AG04449 (cell line): ENCODE measurements around the gene C11orf91.
A peak's percentile ranks its signal among the peaks of the same experiment; 100 is the strongest.
"Not testable (repeated sequence)": the region's sequence is repeated elsewhere in the genome, so short reads cannot be mapped to it uniquely, and the experiment has no call there.

ENCODE experiments used
- CTCF ChIA-PET: fragments of 350-600 bp; formaldehyde crosslinking; extraction: SDS; loops from one replicate; lab custom pipeline; 2021; ENCODE audit warnings: antibody characterized with exemption; lab: Yijun Ruan, JAX
- POLR2A ChIA-PET: fragments of 400-600, 350-600 bp; formaldehyde crosslinking; extraction: SDS; loops from one replicate; lab custom pipeline; 2020; ENCODE audit warnings: antibody characterized with exemption, inconsistent platforms; lab: Yijun Ruan, JAX
- DNase-seq: peaks from one replicate; pipeline ENCODE4 v3.0.0-alpha.2; 2010; ENCODE audit warnings: low read depth, low spot score
- H3K4me3 ChIP-seq: 2 replicates; pipeline ENCODE4 v1.5.1; 2011; ENCODE audit warnings: low read depth, mild to moderate bottlenecking, control low read depth, low read length
- CTCF ChIP-seq: IDR thresholded peaks from one replicate; pipeline ENCODE4 v1.5.1; 2011; ENCODE audit warnings: mild to moderate bottlenecking, moderate library complexity, low read length, control low read depth, inconsistent platforms; ENCODE audit not compliant: insufficient read depth; ENCODE audit errors: missing control alignments

C11orf91 gene

GRCh38 chr11:33716243-33716642 lies 15.6 kb upstream of the C11orf91 start:
- DNase-seq: no peak
- peak; percentile 21 for TF ChIP-seq CTCF
- no peak overlapping the region for H3K4me3 ChIP-seq
- ChIA-PET POLR2A (interaction anchor here (0.6 kb wide), 2 partner anchors 21 to 101 kb away, joined by 3 read pairs; no protein-coding TSS in a partner anchor), CTCF (interaction anchor here (0.7 to 6.7 kb wide), 16 partner anchors 8 to 369 kb away, joined by 3 to 50 read pairs (median 4); partner anchors contain the start of genes C11orf91 and CD59)

- H3K4me3 ChIP-seq: no peak overlapping the region
- POLR2A ChIA-PET: no interaction called here
- CTCF ChIA-PET: interaction anchor here (0.8 to 6.7 kb wide), 3 partner anchors 10 to 89 kb away, joined by 3 to 50 read pairs (median 12); no protein-coding TSS in a partner anchor
- DNase-seq: no peak
- no peak for TF ChIP-seq CTCF
Observed at GRCh38 chr11:33713856-33714398, 13.3 kb upstream of the C11orf91 start.

GRCh38 chr11:33713151-33713855 lies 12.7 kb upstream of the C11orf91 start:
- no peak overlapping the region for H3K4me3 ChIP-seq
- no peak for DNase-seq
- POLR2A ChIA-PET: no interaction called here
- no peak for TF ChIP-seq CTCF
- CTCF ChIA-PET: interaction anchor here (2.1 to 6.7 kb wide), 2 partner anchors 9 to 30 kb away, joined by 12 to 50 read pairs; no protein-coding TSS in a partner anchor

DNA sequence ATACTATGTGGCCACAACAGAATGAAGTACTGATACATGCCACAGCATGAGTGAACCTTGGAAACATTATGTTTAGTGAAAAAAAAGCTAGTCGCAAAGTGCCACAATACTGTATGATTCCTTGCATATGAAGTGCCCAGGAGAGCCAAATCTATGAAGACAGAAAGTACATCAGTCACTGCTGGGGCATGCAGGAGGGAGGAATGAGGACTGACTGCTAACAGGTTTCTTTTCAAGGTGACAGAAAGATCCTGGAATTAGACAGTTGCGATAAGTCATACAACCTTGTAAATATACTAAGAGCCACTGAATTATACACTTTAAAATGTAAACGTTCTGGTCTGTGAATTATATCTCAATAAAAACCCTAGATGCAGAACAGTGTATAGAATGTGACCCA lies 11.8 kb upstream of the C11orf91 start:
- ChIA-PET POLR2A (no interaction called here), CTCF (no interaction called here)
- H3K4me3 ChIP-seq: no peak overlapping the region
- no peak for DNase-seq
- no peak for TF ChIP-seq CTCF

DNA sequence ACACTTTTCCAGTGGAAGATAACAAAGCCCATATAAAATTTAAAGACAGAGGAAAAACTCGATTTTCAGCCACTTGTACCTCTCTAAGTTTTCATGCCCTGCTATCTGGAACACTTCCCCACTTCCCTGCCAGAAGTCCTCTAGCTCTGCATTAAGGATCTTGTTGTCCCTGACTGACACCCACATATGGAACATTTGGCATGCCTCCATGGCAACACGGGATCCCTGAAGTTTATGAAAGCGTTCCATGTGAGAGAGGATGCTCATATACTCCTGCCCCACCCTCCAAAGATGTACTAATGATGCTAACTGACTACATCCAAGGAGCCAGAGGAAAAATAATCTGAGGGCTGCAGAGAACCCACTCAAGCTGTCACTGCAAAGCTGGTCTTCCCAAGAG lies 8.8 kb upstream of the C11orf91 start:
- CTCF ChIA-PET: interaction anchor here (1.2 to 3.1 kb wide), 5 partner anchors 8 to 543 kb away, joined by 3 to 10 read pairs (median 6); no protein-coding TSS in a partner anchor
- POLR2A ChIA-PET: interaction anchor here (0.5 to 0.7 kb wide), 2 partner anchors 16 to 44 kb away, joined by 3 read pairs; no protein-coding TSS in a partner anchor
- H3K4me3 ChIP-seq: no peak overlapping the region
- DNase-seq: no peak
- no peak for TF ChIP-seq CTCF

DNA sequence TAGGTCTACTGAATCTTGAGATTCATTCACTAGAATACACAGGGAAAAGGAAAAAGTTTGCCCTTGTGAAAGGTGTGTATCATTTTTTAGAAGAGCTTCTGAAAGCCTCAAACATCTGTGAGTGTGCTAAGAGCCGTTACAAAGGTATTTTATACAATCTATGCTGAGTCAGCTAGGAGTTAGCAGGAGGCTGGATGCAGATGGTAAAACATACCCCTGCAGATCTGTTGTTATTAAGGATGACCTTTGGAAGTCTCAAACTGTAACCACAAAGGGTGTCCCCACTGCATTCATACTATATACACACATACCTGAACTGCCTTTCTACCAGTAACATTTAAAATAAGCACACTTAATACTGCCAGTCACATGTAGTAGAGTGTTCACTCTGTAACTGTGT lies 8.4 kb upstream of the C11orf91 start:
- H3K4me3 ChIP-seq: no peak overlapping the region
- ChIA-PET POLR2A (interaction anchor here (0.5 to 0.7 kb wide), 2 partner anchors 15 to 44 kb away, joined by 3 read pairs; no protein-coding TSS in a partner anchor), CTCF (interaction anchor here (0.6 to 3.1 kb wide), 5 partner anchors 11 to 542 kb away, joined by 3 to 10 read pairs (median 4); no protein-coding TSS in a partner anchor)
- DNase-seq: no peak
- no peak for TF ChIP-seq CTCF

- DNase-seq, H3K4me3 ChIP-seq: not testable (repeated sequence)
- ChIA-PET POLR2A (interaction anchor here (0.9 kb wide), 1 partner anchor 15 kb away, joined by 3 read pairs; no protein-coding TSS in a partner anchor), CTCF (interaction anchor here (2.7 kb wide), 1 partner anchor 8 kb away, joined by 11 read pairs; no protein-coding TSS in a partner anchor)
Observed at GRCh38 chr11:33707831-33708230, 7.2 kb upstream of the C11orf91 start.
